GM12892 (cell line): ENCODE results near the gene LARGE1.

Experiments used
- POLR2A ChIP-seq: IDR thresholded peaks from 2 replicates; pipeline ENCODE4 v1.6.1; 2011; ENCODE audit warnings: low read depth, low read length, control low read depth
- POLR2AphosphoS5 ChIP-seq: IDR thresholded peaks from 2 replicates; pipeline ENCODE4 v1.6.1; 2011; ENCODE audit warnings: low read depth, low read length, control low read depth

DNA sequence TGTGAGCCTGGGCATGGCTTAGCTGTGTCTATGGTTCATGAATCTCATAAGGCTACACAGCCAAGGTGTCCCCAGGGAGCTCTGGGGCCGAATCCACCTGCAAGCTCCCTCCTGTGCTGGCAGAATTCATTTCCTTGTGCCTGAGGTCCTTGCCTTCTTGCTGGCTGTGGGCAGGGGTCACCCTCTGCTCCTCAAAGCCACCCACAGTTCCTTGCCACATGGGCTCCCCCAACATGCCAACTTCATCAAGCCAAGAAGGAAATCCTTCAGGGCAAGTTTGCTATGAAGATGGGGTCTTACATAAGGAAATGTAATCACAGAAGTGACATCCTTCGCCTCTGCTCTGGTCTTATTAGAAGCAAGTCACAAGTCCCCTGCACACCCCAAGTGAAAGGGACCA, 24.8 kb downstream of the LARGE1 start:
- TF ChIP-seq POLR2AphosphoS5 (no peak), POLR2A (no peak)
